GM23338 (cell line): ENCODE results near the gene CDC27. TPM values are rescaled to one million over a fixed set of nuclear protein-coding genes. Genes with fewer than 3 reads are reported as not detected.
A peak's percentile ranks its signal among the peaks of the same experiment; 100 is the strongest.

Source experiments
- ATAC-seq: fragments of 200-7000 bp; cut with Tn5 transposase; 3 replicates; pipeline ENCODE4 v1.9.1; 2020
- DNase-seq: peaks from one replicate; pipeline ENCODE4 v3.0.0-alpha.2; 2015; ENCODE audit warnings: low spot score
- H2AFZ ChIP-seq: fragments of 200-600 bp; sonication (generic); 2 replicates; pipeline ENCODE4 v1.8.0; 2016; ENCODE audit warnings: antibody characterized with exemption, mild to moderate bottlenecking, moderate library complexity
- H3F3A ChIP-seq: fragments of 200-600 bp; sonication (generic); replicated peaks from 2 replicates; pipeline ENCODE4 v1.8.0; 2017; ENCODE audit warnings: antibody characterized with exemption, mixed run types, low read depth
- H3K27ac ChIP-seq: fragments of 200-600 bp; sonication (generic); 2 replicates; pipeline ENCODE4 v1.6.1; 2016; ENCODE audit warnings: low read depth
- H3K27me3 ChIP-seq: fragments of 200-600 bp; sonication (generic); 2 replicates; pipeline ENCODE4 v1.8.0; 2016; ENCODE audit warnings: mild to moderate bottlenecking, mixed run types, moderate library complexity; ENCODE audit not compliant: insufficient read depth
- H3K36me3 ChIP-seq: fragments of 200-600 bp; sonication (generic); 2 replicates; pipeline ENCODE4 v1.8.0; 2016; ENCODE audit warnings: mild to moderate bottlenecking; ENCODE audit not compliant: insufficient read depth
- H3K4me1 ChIP-seq: fragments of 200-600 bp; sonication (generic); 2 replicates; pipeline ENCODE4 v1.8.0; 2016; ENCODE audit warnings: mild to moderate bottlenecking, moderate library complexity; ENCODE audit not compliant: insufficient read depth
- H3K4me2 ChIP-seq: fragments of 200-600 bp; sonication (generic); 2 replicates; pipeline ENCODE4 v1.7.1; 2017; ENCODE audit warnings: mixed run types
- H3K4me3 ChIP-seq: fragments of 200-600 bp; sonication (generic); 2 replicates; pipeline ENCODE4 v1.6.1; 2016; ENCODE audit warnings: mixed run types
- H3K79me2 ChIP-seq: fragments of 200-600 bp; sonication (generic); replicated peaks from 2 replicates; pipeline ENCODE4 v1.8.0; 2017; ENCODE audit warnings: mild to moderate bottlenecking; ENCODE audit not compliant: insufficient read depth
- H3K9me2 ChIP-seq: fragments of 200-600 bp; sonication (generic); 2 replicates; pipeline ENCODE4 v1.8.0; 2017; ENCODE audit not compliant: insufficient read depth
- H4K20me1 ChIP-seq: fragments of 200-600 bp; sonication (generic); replicated peaks from 2 replicates; pipeline ENCODE4 v1.8.0; 2017; ENCODE audit warnings: mild to moderate bottlenecking; ENCODE audit not compliant: insufficient read depth
- H3K27ac Mint-ChIP-seq: 2 replicates; pipeline ENCODE4 v1.8.0; 2020; ENCODE audit warnings: inconsistent platforms, mild to moderate bottlenecking, moderate library complexity, mixed read lengths
- H3K27me3 Mint-ChIP-seq: 3 replicates; pipeline ENCODE4 v1.8.0; 2022; ENCODE audit warnings: low read depth, mild to moderate bottlenecking, moderate library complexity, mixed read lengths, inconsistent platforms; ENCODE audit not compliant: insufficient read depth, poor library complexity
- H3K36me3 Mint-ChIP-seq: 3 replicates; pipeline ENCODE4 v1.8.0; 2021; ENCODE audit warnings: low read depth, mild to moderate bottlenecking, inconsistent platforms, moderate library complexity, mixed read lengths
- H3K4me1 Mint-ChIP-seq: 3 replicates; pipeline ENCODE4 v1.8.0; 2020; ENCODE audit warnings: mild to moderate bottlenecking, inconsistent platforms, mixed read lengths
- H3K4me3 Mint-ChIP-seq: 3 replicates; pipeline ENCODE4 v1.8.0; 2021; ENCODE audit warnings: moderate library complexity, mild to moderate bottlenecking, inconsistent platforms, mixed read lengths
- H3K9me3 Mint-ChIP-seq: 3 replicates; pipeline ENCODE4 v1.8.0; 2020; ENCODE audit warnings: moderate library complexity, mild to moderate bottlenecking, inconsistent platforms, mixed read lengths
- CTCF ChIP-seq, 2 experiments: fragments of 200-600 bp in 1 of 2; sonication (generic) in 1 of 2; conservative IDR thresholded peaks; 2 replicates each; pipeline versions ENCODE4 v1.5.1 to v1.6.1; 2016 to 2017; ENCODE audit warnings: antibody characterized with exemption in 2 of 2, low read depth in 2 of 2, mild to moderate bottlenecking in 2 of 2, moderate library complexity in 1 of 2
- ETS1 ChIP-seq: IDR thresholded peaks from 2 replicates; pipeline ENCODE4 v1.6.1; 2016; ENCODE audit warnings: antibody characterized with exemption
- EZH2 ChIP-seq: fragments of 200-600 bp; sonication (generic); IDR thresholded peaks from one replicate; pipeline ENCODE4 v1.8.0; 2017; ENCODE audit warnings: antibody characterized with exemption, mild to moderate bottlenecking, low read depth; ENCODE audit not compliant: unreplicated experiment
- JUNB ChIP-seq: IDR thresholded peaks from one replicate; pipeline ENCODE4 v1.6.1; 2016; ENCODE audit warnings: antibody characterized with exemption; ENCODE audit not compliant: unreplicated experiment
- NANOG ChIP-seq: IDR thresholded peaks from 2 replicates; pipeline ENCODE4 v1.6.1; 2016; ENCODE audit warnings: antibody characterized with exemption, borderline replicate concordance
- POLR2AphosphoS5 ChIP-seq: IDR thresholded peaks from 2 replicates; pipeline ENCODE4 v1.6.1; 2016; ENCODE audit warnings: antibody characterized with exemption, low read depth
- STAT1 ChIP-seq: IDR thresholded peaks from one replicate; pipeline ENCODE4 v1.6.1; 2016; ENCODE audit warnings: antibody characterized with exemption; ENCODE audit not compliant: unreplicated experiment
- ZNF114 ChIP-seq: fragments of 250-450 bp; sonication (Bioruptor Pico); IDR thresholded peaks from 2 replicates; pipeline ENCODE4 v1.5.0; 2020; ENCODE audit warnings: mild to moderate bottlenecking, moderate library complexity
- ZNF462 ChIP-seq: fragments of 250-450 bp; sonication (Bioruptor Pico); IDR thresholded peaks from 2 replicates; pipeline ENCODE4 v1.5.0; 2020; ENCODE audit warnings: mild to moderate bottlenecking, moderate library complexity
- polyA plus RNA-seq: library from polyadenylated mRNA; unstranded; fragments of >200 nt; fragmentation: Nextera tagmentation; extraction: Ambion mirVana; gene quantifications from 2 replicates; pipeline ENCODE4 v1.2.1, GENCODE V29; 2016
- total RNA-seq: library from RNA; depleted of rRNA; stranded (reverse); fragments of >200 nt; shearing (Covaris generic); gene quantifications from 2 replicates; pipeline ENCODE4 v1.2.3, GENCODE V29; 2014

The CDC27 gene
- total and polyA plus RNA-seq, 2 experiments from 2014 or later = 49.7 to 85.5 TPM

- TF ChIP-seq STAT1 (no peak), POLR2AphosphoS5 (peak; percentile 87)
These were observed 88.9 kb downstream of the CDC27 start (continued) for GRCh38 chr17:47099987-47100711.

GRCh38 chr17:47099451-47099986, 89.6 kb downstream of the CDC27 start:
- Mint-ChIP-seq H3K27me3 (peaks cover 5% of the 10 kb centered on the region), H3K9me3 (peaks cover 2% of the 10 kb centered on the region; the same call in 2 of the 3 replicates), H3K4me3 (peak overlapping the region; percentile 99), H3K4me1 (peaks cover 4% of the 10 kb centered on the region), H3K27ac (no peak overlapping the region), H3K36me3 (peaks cover 7% of the 10 kb centered on the region; the same call in 2 of the 3 replicates)
- Histone ChIP-seq H3K4me1 (peaks cover 16% of the 10 kb centered on the region; the same call in 1 of the 2 replicates), H2AFZ (peak overlapping the region; percentile 96), H3K36me3 (no peaks in the 10 kb centered on the region), H4K20me1 (no peaks in the 10 kb centered on the region; the same call in 1 of the 2 replicates), H3K9me2 (no peaks in the 10 kb centered on the region), H3K27ac (no peak overlapping the region), H3F3A (no peaks in the 10 kb centered on the region), H3K79me2 (peaks cover 41% of the 10 kb centered on the region), H3K4me2 (peak overlapping the region; percentile 95), H3K27me3 (no peaks in the 10 kb centered on the region), H3K4me3 (peak overlapping the region; percentile 92)
- ATAC-seq (peak; percentile 4), DNase-seq (no peak)
- TF ChIP-seq JUNB = no peak
- TF ChIP-seq POLR2AphosphoS5 = no peak
- TF ChIP-seq NANOG = no peak
- TF ChIP-seq ZNF114 (CRISPR knock-in tag) = no peak
- TF ChIP-seq CTCF (conservative IDR thresholded peaks at IDR 0.05; ENCODE audit: low read depth in 2 of 2) = no peak
- no peak for TF ChIP-seq EZH2
- TF ChIP-seq ETS1 = no peak
- TF ChIP-seq ZNF462 (CRISPR knock-in tag) = no peak
